ENCODE data around the gene GSE1.

The GSE1 gene

GRCh38 chr16:85570735-85571562 is 42.2 kb upstream of the GSE1 start:
- H3K4me3 ChIP-seq (replicated peaks; ENCODE audit: low read depth, low read length) = no peak overlapping the region
- DNase-seq (ENCODE audit: extremely low read depth, low read depth) = no peak

GRCh38 chr16:85571563-85571812 is 41.6 kb upstream of the GSE1 start:
- H3K4me3 ChIP-seq (replicated peaks; ENCODE audit: low read depth, low read length) = no peak overlapping the region
- DNase-seq (ENCODE audit: extremely low read depth, low read depth) = no peak
- no peak for TF ChIP-seq CTCF (IDR thresholded peaks at IDR 0.05; ENCODE audit: low read depth, low read length, missing control alignments)

More at GRCh38 chr16:85570735-85571562, 42.2 kb upstream of the GSE1 start:
- TF ChIP-seq CTCF (IDR thresholded peaks at IDR 0.05; ENCODE audit: low read depth, low read length, missing control alignments) = no peak

GRCh38 chr16:85571813-85572619 is 41.1 kb upstream of the GSE1 start:
- H3K4me3 ChIP-seq (replicated peaks; ENCODE audit: low read depth, low read length) = no peak overlapping the region
- no peak for DNase-seq (ENCODE audit: extremely low read depth, low read depth)
- TF ChIP-seq CTCF (IDR thresholded peaks at IDR 0.05; ENCODE audit: low read depth, low read length, missing control alignments) = no peak

GRCh38 chr16:85573045-85573695 is 40.0 kb upstream of the GSE1 start:
- no peak overlapping the region for H3K4me3 ChIP-seq (replicated peaks; ENCODE audit: low read depth, low read length)
- no peak for DNase-seq (ENCODE audit: extremely low read depth, low read depth)
- no peak for TF ChIP-seq CTCF (IDR thresholded peaks at IDR 0.05; ENCODE audit: low read depth, low read length, missing control alignments)

- no peak for DNase-seq (ENCODE audit: extremely low read depth, low read depth)
- no peak for TF ChIP-seq CTCF (IDR thresholded peaks at IDR 0.05; ENCODE audit: low read depth, low read length, missing control alignments)
- H3K4me3 ChIP-seq (replicated peaks; ENCODE audit: low read depth, low read length) = no peak overlapping the region
Measured at GRCh38 chr16:85573696-85574641, 39.2 kb upstream of the GSE1 start.

All from HFF-Myc (cell line).